ENCODE measurements around the gene EHMT1. TPM values are rescaled to one million over a fixed set of nuclear protein-coding genes. Genes with fewer than 3 reads are reported as not detected.

EHMT1 gene
- total and polyA plus RNA-seq, 8 donors = 29.9 to 51.1 (median 32.6) TPM

- WGBS, 2 donors = 94 to 96% methylated on average over 12 of the region's 12 CpGs
- H3K4me1 ChIP-seq = peaks cover 0 to 11% (median 7%) of the 10 kb centered on the region in 3 donors
- intact Hi-C loops (cut with DNase I) = no loop called here
- DNase-seq (peak in 1 of 6 donors; percentile 54), ATAC-seq (no peak), FAIRE-seq (no peak)
- peaks cover 0 to 2% (median 0%) of the 10 kb centered on the region in 3 donors for H3K36me3 ChIP-seq
- H3K4me3 ChIP-seq = no peak overlapping the region
- TF ChIP-seq CTCF (IDR thresholded peaks at IDR 0.05) = no peak
- H3K27me3 ChIP-seq = no peaks in the 10 kb centered on the region
- H3K9me3 ChIP-seq = no peaks in the 10 kb centered on the region
- H3K27ac ChIP-seq = no peak overlapping the region
These were observed 180.8 kb downstream of the EHMT1 start for GRCh38 chr9:137799630-137799983.

- DNase-seq = peak in 2 of 6 donors; percentile 48 to 57
- H3K9me3 ChIP-seq = no peaks in the 10 kb centered on the region
These were observed 181.6 kb downstream of the EHMT1 start for GRCh38 chr9:137800196-137801022.

GRCh38 chr9:137801023-137801319, 182.2 kb downstream of the EHMT1 start:
- Histone ChIP-seq H3K4me3 (no peak overlapping the region), H3K27me3 (no peaks in the 10 kb centered on the region), H3K36me3 (peaks cover 0 to 2% (median 0%) of the 10 kb centered on the region in 3 donors), H3K9me3 (no peaks in the 10 kb centered on the region), H3K4me1 (peaks cover 0 to 8% (median 7%) of the 10 kb centered on the region in 3 donors), H3K27ac (no peak overlapping the region)
- 94 to 97% methylated on average over 7 of the region's 7 CpGs for WGBS, 2 donors
- DNase-seq (peak in 2 of 6 donors; percentile 54 to 72), FAIRE-seq (no peak), ATAC-seq (no peak)
- TF ChIP-seq CTCF (IDR thresholded peaks at IDR 0.05) = no peak
- intact Hi-C loops (cut with DNase I) = no loop called here

More at GRCh38 chr9:137800196-137801022, 181.6 kb downstream of the EHMT1 start:
- 91 to 92% methylated on average over 31 of the region's 31 CpGs for WGBS, 2 donors
- Histone ChIP-seq H3K36me3 (peaks cover 0 to 2% (median 0%) of the 10 kb centered on the region in 3 donors), H3K27ac (no peak overlapping the region), H3K4me3 (no peak overlapping the region), H3K27me3 (no peaks in the 10 kb centered on the region), H3K4me1 (peaks cover 0 to 8% (median 7%) of the 10 kb centered on the region in 3 donors)
- FAIRE-seq = no peak
- no peak for TF ChIP-seq CTCF (IDR thresholded peaks at IDR 0.05)
- intact Hi-C loops (cut with DNase I) = no loop called here
- ATAC-seq = no peak

- H3K27me3 ChIP-seq = no peaks in the 10 kb centered on the region
- FAIRE-seq (no peak), DNase-seq (peak in 1 of 6 donors; percentile 35), ATAC-seq (no peak)
- no peaks in the 10 kb centered on the region for H3K9me3 ChIP-seq
- no peak overlapping the region for H3K27ac ChIP-seq
- peaks cover 0 to 8% (median 3%) of the 10 kb centered on the region in 3 donors for H3K4me1 ChIP-seq
- peaks cover 0 to 2% (median 0%) of the 10 kb centered on the region in 3 donors for H3K36me3 ChIP-seq
- intact Hi-C loops (cut with DNase I) = no loop called here
- no peak overlapping the region for H3K4me3 ChIP-seq
- no peak for TF ChIP-seq CTCF (IDR thresholded peaks at IDR 0.05)
- 48 to 68% methylated on average over 4 of the region's 4 CpGs for WGBS, 2 donors
These were observed 183.2 kb downstream of the EHMT1 start for GRCh38 chr9:137802021-137802420.
